NCI-H2107 treated with DMSO at 0.1 percent for 48 hours (cell line): ENCODE data around the gene FKBP2.
A peak's percentile ranks its signal among the peaks of the same experiment; 100 is the strongest.

ENCODE experiments used
- DNase-seq: peaks from one replicate; lab custom pipeline; 2025; ENCODE audit not compliant: unreplicated experiment; lab: John Stamatoyannopoulos, UW

Gene FKBP2

DNA sequence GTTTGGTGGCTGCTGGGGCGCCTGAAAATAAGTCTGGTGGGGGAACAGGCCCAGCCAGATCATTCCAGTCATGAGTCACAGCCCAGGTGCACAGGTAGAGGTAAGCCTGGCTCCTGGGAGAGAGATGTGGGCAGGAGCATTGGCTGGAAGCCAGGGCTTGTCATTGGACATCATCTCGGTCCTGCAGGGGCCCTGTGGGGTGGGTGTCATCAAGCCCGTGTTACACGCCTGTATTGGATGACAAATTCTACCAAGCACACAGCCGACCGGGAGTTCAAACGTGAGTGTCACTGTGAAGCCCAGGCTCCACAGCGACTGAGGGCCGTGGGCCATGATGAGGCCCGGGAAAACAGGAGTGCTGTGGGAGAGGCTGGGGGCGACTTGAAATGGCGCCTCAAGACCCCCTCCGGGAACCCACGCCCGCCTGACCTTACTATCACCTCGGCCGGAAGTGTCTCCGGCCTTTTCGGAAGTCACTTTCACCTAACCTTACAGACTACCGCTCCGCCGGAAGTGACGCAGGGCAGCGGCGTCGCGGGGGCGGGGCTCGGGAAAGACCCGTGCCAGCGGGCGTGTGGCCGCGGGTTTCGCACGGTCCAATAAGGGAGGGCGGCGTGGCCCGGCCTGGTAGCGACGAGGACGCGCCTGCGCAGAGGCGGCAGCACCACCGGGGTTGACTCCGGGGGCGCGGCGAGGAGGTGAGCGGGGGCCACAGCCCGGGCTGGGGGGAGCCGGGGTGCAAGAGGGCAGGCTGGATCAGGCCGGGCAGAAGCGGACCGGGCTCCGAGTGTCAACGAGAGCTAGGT lies at the start of gene FKBP2:
TSS of gene FKBP2 (plus strand) at position 661 of the 806 bp plus-strand sequence. CDS start 1,293 bp downstream, outside the sequence.
- peak; percentile 73 for DNase-seq

DNA sequence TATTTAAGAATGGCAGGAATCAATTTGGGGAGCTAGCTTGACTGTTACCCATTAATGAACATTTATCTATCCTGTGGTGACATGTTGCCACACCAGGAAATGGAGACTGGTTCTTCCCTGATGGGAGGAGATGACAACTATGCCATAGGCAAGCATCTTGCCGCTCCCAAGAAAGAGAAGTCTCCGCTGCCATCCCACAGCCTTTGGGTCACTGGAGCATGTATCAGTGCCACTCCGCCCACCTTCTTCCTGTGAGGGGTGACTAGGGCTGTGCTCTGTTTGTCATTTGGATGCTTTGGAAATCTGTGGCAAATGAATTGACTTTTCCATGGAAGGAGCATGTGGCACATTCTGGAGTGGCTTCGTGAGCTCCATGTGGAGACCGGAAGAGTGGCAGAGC lies 48.5 kb upstream of the FKBP2 start:
- no peak for DNase-seq

DNA sequence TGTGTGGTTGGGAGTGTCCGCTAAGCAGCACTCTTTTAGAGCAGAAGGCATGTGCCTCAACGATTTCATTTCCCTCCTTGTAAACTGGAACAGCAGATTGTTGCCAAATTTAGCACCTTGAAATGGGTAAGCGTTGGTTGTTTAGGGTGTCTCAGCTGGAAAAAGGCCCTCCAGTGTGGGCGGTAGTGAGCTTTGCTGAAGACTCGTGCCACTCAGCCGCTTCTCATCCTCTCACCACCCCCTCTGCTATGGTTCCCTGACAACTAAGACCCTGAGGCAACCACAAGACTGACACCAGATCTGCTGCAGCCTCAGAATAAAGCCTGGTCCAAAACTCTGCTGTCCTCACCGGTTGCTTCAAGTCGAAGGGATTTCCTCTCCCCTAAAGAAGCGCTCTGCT lies 44.3 kb upstream of the FKBP2 start:
- DNase-seq, result no peak

DNA sequence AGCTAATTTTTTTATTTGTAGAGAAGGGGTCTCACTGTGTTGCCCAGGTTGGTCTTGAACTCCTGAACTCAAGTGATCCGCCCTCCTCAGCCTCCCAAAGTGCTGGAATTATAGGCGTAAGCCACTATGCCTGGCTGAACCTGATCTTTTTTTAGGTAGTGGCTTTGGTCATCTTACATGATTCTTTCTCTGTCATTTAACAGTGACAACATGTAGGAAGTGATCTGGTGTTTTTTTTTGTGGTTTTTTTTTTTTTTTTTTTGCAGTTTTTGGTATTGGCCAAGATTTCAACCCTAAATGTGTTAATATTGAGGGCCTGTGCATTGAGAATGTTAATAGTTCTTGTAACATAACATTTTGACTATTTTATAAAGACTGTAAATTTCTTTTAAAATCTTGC lies 42.4 kb upstream of the FKBP2 start:
- DNase-seq, result no peak

- no peak for DNase-seq
These were observed 39.4 kb upstream of the FKBP2 start for GRCh38 chr11:64201543-64201942.

GRCh38 chr11:64202992-64203391 lies 37.9 kb upstream of the FKBP2 start:
- DNase-seq, result no peak

DNA sequence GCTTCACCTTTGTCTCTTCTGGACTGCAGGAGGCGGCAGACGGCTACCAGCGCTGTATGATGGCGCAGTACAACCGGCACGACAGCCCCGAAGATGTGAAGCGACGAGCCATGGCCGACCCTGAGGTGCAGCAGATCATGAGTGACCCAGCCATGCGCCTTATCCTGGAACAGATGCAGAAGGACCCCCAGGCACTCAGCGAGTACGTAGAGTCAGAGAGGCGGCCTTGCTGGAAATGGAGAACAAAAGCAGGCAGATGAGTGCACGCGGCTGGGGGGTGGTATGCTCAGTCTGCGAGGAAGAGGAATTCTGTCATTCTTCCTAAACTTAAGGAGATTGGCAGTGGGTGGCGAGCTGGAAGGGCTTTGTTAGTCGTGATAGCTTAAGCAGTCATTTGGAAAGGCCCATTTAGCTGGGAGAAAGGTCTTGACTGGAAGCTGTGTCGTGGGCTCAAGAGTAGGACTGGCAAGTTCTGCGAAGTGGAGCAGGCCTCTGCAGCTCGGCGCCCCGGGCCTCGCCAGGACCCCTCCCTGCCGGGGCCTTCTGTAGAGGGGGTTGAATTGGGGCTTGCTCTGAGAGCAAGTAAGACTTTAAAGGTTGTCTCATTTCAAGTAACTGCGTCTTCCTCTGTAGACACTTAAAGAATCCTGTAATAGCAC lies 37.3 kb upstream of the FKBP2 start:
- DNase-seq, result no peak

DNA sequence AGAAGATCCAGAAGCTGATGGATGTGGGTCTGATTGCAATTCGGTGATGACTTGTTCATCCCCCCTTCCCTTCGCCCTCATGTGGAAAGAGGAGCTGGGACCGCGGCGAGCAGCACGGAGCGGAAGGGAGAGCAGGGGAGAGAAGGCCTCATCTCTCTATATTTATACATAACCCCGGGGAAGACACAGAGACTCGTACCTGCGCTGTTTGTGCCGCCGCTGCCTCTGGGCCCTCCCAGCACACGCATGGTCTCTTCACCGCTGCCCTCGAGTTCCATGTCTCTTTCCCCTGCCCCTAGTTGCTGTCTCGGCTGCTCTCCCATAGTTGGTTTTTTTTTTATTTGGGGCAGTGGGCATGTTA lies 36.8 kb upstream of the FKBP2 start:
- no peak for DNase-seq

GRCh38 chr11:64204464-64204989 lies 36.4 kb upstream of the FKBP2 start:
- DNase-seq, result peak; percentile 91

GRCh38 chr11:64206457-64207255 lies 34.2 kb upstream of the FKBP2 start, which contains the start of gene FERMT3:
Gene FERMT3 (plus strand): TSS chr11:64206721. CDS start chr11:64207365, 644 bp downstream.
- DNase-seq, result no peak

GRCh38 chr11:64207256-64208085 lies 33.4 kb upstream of the FKBP2 start:
- DNase-seq, result no peak

DNA sequence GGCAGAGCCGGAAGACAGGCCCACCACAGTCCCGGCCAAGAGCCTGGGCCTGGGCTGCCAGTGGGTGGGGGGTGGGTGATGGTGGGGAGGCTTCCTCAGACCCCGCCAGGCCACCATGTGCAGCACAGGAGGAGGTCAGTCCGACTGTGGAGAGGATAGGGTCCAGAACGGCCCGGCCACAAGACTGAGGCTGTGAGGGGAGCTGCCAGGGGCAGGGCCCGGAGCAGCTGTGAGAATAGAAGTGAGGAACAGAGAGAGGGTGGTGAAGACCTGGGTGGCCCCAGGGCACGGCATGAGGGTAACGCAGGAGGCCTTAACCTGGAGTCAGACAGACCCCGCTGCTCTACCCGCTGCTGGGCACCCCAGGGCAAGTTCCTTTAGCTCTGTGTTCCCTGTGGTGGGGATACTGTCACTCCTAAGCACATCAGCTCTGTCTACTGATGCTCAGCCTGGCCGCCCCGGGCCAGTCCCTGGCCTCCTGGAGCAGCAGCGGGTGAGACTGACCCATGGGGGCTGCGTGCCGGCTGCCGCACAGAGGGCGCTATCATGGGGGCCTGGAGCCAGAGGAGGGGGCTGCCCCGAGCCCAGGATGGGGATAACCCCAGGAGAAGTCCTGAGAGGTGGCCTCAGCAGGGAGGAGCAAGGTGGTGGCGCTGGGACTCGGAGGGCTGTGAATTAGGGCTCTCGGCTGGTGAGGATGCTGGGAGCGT lies 32.7 kb upstream of the FKBP2 start:
- no peak for DNase-seq

DNA sequence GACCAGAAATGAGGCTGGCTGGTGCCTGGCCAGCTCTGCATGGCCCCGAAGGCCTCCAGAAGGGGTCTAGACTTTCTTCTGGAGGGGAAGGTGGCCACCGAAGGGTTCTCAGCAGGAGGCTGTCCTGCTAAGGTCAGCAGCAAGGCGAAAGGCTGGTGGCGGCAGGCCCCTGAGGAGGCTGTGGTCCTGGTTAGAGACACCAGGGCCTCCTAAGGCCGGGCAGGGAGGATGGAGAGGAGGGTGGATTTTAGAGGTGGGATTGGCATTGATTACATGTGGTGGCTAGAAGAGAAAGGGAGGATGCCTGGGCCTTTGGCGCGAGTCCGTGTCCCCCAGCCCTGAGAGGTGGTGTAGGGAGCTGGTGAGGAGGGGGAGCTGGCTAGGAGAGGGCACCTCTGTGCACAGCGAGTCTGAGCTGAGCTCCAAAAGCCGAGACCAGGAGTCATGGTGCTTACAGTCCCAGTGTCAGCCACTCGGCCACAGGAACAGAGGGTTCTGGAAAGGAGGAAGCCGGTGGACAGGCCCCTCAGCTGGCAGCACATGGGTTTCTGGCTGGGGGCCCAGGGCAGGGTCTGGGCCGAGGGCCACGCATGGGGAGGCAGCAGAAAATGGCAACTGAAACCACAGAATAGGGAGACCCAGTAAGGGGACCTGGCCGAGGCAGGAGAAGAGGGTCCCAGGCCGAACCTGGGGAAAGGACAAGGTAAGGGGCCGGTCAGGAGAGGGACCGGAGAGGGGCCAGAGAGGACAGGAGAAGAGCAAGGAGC lies 31.9 kb upstream of the FKBP2 start:
- no peak for DNase-seq

DNA sequence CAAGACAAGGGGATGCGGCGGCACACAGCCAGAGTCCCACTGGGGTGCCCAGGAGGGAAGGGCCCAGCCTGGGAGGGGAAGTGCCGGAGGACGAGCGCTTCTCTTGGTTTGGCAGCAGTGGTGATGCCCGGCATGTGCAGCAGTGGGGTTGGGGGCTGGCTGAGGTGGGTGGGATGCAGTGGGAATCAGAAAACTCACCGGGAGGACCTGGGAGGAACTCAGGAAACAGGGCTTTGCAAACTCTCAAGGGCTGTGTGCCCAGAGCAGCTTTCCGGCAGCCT lies 31.4 kb upstream of the FKBP2 start:
- no peak for DNase-seq

DNA sequence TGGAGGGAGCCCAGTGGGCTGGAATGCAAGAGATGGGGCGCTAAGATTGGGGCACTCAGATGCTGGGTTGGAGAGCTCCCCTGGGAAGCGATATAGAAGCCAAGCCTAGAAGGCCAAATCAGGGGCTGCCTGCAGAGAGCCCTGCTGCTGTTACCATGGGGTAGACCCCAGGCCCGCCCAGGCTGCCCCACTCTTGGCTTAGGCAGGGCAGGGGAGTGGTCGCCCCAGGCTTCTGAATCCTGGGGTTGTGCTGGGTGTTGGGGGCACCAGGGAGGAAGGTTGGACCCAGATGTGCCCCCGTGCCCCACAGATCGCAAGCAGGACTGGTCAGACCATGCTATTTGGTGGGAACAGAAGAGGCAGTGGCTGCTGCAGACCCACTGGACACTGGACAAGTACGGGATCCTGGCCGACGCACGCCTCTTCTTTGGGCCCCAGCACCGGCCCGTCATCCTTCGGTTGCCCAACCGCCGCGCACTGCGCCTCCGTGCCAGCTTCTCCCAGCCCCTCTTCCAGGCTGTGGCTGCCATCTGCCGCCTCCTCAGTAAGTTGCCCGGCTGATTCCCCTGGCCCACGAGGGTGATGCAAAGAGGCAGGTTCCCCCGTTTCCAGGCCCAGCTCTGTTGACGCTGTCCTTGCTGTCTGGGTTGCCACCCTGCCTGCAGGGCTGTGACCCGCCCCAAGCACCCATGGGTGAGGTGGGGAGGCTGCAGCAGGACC lies 30.4 kb upstream of the FKBP2 start:
- no peak for DNase-seq

- DNase-seq, result no peak
These were observed 29.6 kb upstream of the FKBP2 start for GRCh38 chr11:64211181-64211872.

GRCh38 chr11:64216879-64217278 lies 24.0 kb upstream of the FKBP2 start:
- no peak for DNase-seq

- DNase-seq, result no peak
These were observed 22.1 kb upstream of the FKBP2 start for GRCh38 chr11:64218628-64219353.
